Measurements from ENCODE around the gene GATB.

GATB gene

DNA sequence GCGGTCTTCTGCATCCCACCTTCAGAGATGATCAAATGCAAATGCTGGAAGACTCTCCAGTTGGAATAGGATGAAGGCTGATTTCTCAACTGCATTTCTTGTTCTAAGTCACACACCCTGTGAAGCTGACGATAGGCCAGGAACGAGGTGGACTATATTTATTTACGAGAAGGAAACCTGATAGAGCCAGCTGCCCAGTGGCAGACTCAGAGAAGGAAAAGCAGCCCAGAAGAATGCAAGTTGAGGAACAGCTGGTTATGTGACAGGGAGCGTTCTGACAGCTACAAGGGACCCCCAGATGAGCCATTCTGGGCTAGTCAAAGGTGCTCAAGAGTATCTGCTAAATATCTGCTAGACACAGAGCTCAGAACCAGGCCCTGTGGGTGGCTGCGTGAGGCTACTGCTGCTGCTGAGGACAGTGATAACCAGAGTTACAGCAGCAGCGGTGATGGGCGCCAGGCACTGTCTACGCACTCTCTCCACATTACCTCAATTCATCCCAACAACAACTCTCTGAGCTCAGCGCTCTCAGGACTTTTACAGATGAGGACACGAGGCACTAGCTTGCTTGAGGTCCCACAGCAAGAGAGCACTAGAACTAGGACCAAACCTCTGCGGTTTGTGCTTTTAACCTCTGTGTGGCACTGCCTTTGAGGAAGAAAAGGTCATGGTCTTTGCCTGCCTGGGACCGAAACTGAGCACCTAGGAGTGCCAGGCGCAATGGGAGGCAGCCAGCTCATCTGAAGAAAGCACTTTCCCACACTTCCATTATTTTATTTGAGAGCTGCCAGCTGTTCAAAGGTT lies 69.0 kb downstream of the GATB start:
- TF ChIP-seq ZNF549 (tag by site-specific recombination; IDR thresholded peaks at IDR 0.05) (no peak), ZNF16 (tag by site-specific recombination; IDR thresholded peaks at IDR 0.05; ENCODE audit: low read depth) (no peak), PRDM1 (tag by site-specific recombination; IDR thresholded peaks at IDR 0.05) (no peak), ZNF132 (tag by site-specific recombination; IDR thresholded peaks at IDR 0.05; ENCODE audit: borderline replicate concordance) (no peak), ZNF580 (tag by site-specific recombination; IDR thresholded peaks at IDR 0.05) (no peak), ZNF600 (tag by site-specific recombination; IDR thresholded peaks at IDR 0.05) (no peak), ZNF544 (tag by site-specific recombination; IDR thresholded peaks at IDR 0.05) (no peak), ZNF133 (tag by site-specific recombination; IDR thresholded peaks at IDR 0.05) (no peak), MZF1 (tag by site-specific recombination; IDR thresholded peaks at IDR 0.05; ENCODE audit: borderline replicate concordance) (no peak), TCF7L2 (IDR thresholded peaks at IDR 0.05; ENCODE audit: borderline replicate concordance, low read depth, low read length) (no peak), ZNF670 (tag by site-specific recombination; IDR thresholded peaks at IDR 0.05; ENCODE audit: low read depth) (no peak), KLF17 (tag by site-specific recombination; IDR thresholded peaks at IDR 0.05) (no peak), ZNF707 (tag by site-specific recombination; IDR thresholded peaks at IDR 0.05) (no peak), ZEB2 (tag by site-specific recombination; IDR thresholded peaks at IDR 0.05) (no peak), ZNF677 (tag by site-specific recombination; IDR thresholded peaks at IDR 0.05) (no peak), ZFP41 (tag by site-specific recombination; IDR thresholded peaks at IDR 0.05; ENCODE audit: borderline replicate concordance) (no peak), INSM2 (tag by site-specific recombination; IDR thresholded peaks at IDR 0.05) (no peak)
- TF ChIP-seq, protein P1, sequence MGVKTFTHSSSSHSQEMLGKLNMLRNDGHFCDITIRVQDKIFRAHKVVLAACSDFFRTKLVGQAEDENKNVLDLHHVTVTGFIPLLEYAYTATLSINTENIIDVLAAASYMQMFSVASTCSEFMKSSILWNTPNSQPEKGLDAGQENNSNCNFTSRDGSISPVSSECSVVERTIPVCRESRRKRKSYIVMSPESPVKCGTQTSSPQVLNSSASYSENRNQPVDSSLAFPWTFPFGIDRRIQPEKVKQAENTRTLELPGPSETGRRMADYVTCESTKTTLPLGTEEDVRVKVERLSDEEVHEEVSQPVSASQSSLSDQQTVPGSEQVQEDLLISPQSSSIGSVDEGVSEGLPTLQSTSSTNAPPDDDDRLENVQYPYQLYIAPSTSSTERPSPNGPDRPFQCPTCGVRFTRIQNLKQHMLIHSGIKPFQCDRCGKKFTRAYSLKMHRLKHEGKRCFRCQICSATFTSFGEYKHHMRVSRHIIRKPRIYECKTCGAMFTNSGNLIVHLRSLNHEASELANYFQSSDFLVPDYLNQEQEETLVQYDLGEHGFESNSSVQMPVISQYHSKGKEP (tag by site-specific recombination; IDR thresholded peaks at IDR 0.05) = no peak
- TF ChIP-seq, protein P2, sequence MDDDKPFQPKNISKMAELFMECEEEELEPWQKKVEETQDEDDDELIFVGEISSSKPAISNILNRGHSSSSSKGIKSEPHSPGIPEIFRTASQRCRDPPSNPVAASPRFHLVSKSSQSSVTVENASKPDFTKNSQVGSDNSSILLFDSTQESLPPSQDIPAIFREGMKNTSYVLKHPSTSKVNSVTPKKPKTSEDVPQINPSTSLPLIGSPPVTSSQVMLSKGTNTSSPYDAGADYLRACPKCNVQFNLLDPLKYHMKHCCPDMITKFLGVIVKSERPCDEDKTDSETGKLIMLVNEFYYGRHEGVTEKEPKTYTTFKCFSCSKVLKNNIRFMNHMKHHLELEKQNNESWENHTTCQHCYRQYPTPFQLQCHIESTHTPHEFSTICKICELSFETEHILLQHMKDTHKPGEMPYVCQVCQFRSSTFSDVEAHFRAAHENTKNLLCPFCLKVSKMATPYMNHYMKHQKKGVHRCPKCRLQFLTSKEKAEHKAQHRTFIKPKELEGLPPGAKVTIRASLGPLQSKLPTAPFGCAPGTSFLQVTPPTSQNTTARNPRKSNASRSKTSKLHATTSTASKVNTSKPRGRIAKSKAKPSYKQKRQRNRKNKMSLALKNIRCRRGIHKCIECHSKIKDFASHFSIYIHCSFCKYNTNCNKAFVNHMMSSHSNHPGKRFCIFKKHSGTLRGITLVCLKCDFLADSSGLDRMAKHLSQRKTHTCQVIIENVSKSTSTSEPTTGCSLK (tag by site-specific recombination; IDR thresholded peaks at IDR 0.05) = no peak
- Histone ChIP-seq H3K27ac (ENCODE audit: extremely low read depth, low read depth, low read length) (no peak overlapping the region), H3K4me1 (ENCODE audit: control insufficient read depth, insufficient read depth, low read length) (no peaks in the 10 kb centered on the region), H3K36me3 (ENCODE audit: control insufficient read depth in 2 of 2, insufficient read depth in 1 of 2, low read length in 2 of 2) (no peaks in the 10 kb centered on the region), H3K9me3 (ENCODE audit: control insufficient read depth, insufficient read depth, low read depth, low read length) (no peaks in the 10 kb centered on the region), H3K4me3 (ENCODE audit: low read depth, low read length) (no peak overlapping the region)
- POLR2A ChIA-PET = no interaction called here
- CTCF ChIA-PET = interaction anchor here (0.6 kb wide), 1 partner anchor 696 kb away, joined by 3 read pairs; no protein-coding TSS in a partner anchor

Measured in HEK293 (cell line).